Thymus (tissue), 11 donors: ENCODE results near the gene SNX7. TPM values are rescaled to one million over a fixed set of nuclear protein-coding genes. Genes with fewer than 3 reads are reported as not detected.

Experiments used
- DNase-seq, 9 donors: peaks; one replicate each; pipeline ENCODE4 v3.0.0-alpha.2; 2013; ENCODE audit warnings: low spot score in 9 of 9, low read depth in 6 of 9, missing footprints in 1 of 9
- H3K27ac ChIP-seq, 2 donors: one replicate each; pipeline ENCODE4 v1.5.1; 2013; ENCODE audit warnings: control low read depth in 1 of 2, low read depth in 1 of 2, low read length in 1 of 2, mild to moderate bottlenecking in 1 of 2, moderate library complexity in 1 of 2
- H3K27me3 ChIP-seq, 2 donors: one replicate each; pipeline ENCODE4 v1.5.1; 2013; ENCODE audit warnings: low read length in 1 of 2; ENCODE audit not compliant: control insufficient read depth in 2 of 2, insufficient read depth in 1 of 2
- H3K36me3 ChIP-seq, 2 donors: one replicate each; pipeline ENCODE4 v1.5.1; 2013; ENCODE audit warnings: low read length in 1 of 2, mild to moderate bottlenecking in 1 of 2, moderate library complexity in 1 of 2; ENCODE audit not compliant: control insufficient read depth in 2 of 2, insufficient read depth in 2 of 2
- H3K4me1 ChIP-seq, 2 donors: one replicate each; pipeline ENCODE4 v1.5.1; 2013; ENCODE audit warnings: low read length in 2 of 2; ENCODE audit not compliant: control insufficient read depth in 2 of 2, insufficient read depth in 2 of 2
- H3K4me3 ChIP-seq, 2 donors: one replicate each; pipeline ENCODE4 v1.5.1; 2013; ENCODE audit warnings: low read length in 2 of 2, control low read depth in 1 of 2, mild to moderate bottlenecking in 1 of 2
- H3K9me3 ChIP-seq, 2 donors: one replicate each; pipeline ENCODE4 v1.5.1; 2013; ENCODE audit warnings: low read length in 1 of 2, mild to moderate bottlenecking in 1 of 2; ENCODE audit not compliant: control insufficient read depth in 2 of 2, insufficient read depth in 1 of 2
- WGBS: extraction: QIAGEN DNeasy Blood & Tissue Kit; methylation state at CpG from one replicate; pipeline ENCODE4 v1.1.7; 2013; 5-methylcytosine and 5-hydroxymethylcytosine counted together
- polyA plus RNA-seq: library from polyadenylated mRNA; stranded (reverse); fragments of 200-250 nt; gene quantifications from one replicate; pipeline ENCODE4 v1.2.3, GENCODE V29; 2013
- total RNA-seq: library from RNA; stranded (reverse); fragments of 120-200 nt; gene quantifications from one replicate; pipeline ENCODE4 v1.2.4, GENCODE V29; 2013
- donor health status: healthy.

Gene SNX7
- total and polyA plus RNA-seq, 2 donors = 6.0 to 10.3 TPM

DNA sequence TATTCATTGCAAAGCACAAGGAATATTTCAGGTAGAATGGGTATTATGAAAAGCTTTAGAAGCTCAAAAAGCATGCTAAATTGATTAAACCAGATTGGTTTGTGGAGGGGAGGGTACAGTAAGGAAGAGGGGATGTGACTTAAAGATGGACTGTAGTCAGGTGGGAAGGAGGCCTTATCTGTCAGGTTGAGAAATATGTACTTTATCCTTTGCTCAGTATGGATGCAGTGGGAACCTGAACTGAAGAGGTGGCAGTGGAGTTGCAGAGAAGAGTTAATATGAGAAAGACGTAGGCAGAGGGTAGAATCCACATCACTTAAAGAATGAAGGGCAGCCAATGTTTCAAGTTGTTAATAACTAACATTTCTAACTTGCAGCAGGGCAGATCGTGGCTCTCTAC, 44.1 kb downstream of the SNX7 start:
- H3K4me1 ChIP-seq = no peaks in the 10 kb centered on the region
- no peak overlapping the region for H3K4me3 ChIP-seq
- 87% methylated on average over 2 of the region's 2 CpGs for WGBS
- no peaks in the 10 kb centered on the region for H3K9me3 ChIP-seq
- H3K36me3 ChIP-seq = no peaks in the 10 kb centered on the region
- no peak for DNase-seq
- no peak overlapping the region for H3K27ac ChIP-seq
- H3K27me3 ChIP-seq = no peaks in the 10 kb centered on the region

DNA sequence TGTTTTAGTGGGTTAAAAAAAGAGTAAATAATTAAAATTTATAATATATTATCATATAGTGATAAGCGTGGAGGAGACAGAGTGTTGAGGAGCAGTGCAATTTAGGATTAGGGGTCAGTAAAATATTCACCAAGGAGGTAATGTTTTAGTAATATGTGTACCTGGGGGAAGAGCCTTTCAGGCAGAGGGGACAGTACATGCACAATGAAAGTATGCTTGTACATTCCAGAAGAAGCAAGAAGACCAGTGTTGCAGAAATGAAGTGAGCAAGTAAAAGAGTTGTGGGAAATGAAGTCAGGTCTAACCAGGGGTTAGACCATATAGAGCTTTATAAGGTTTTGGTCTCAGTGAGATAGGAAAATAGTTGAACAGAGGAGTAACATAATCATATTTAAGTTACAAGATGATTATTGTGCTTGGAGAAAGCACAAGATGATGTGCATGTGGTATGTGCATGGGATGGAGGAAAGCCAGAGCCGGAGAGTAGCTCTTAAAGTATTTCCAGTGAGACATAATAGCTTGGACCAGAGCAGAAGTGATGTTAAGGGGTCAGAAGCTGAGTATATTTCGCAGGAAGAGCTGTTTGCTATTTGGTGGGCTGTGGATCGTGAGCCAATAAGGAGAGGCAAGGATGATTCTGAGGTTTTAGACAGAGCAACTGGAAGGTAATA, 44.8 kb downstream of the SNX7 start:
- WGBS = 90% methylated on average over 4 of the region's 4 CpGs
- no peaks in the 10 kb centered on the region for H3K4me1 ChIP-seq
- H3K36me3 ChIP-seq = no peaks in the 10 kb centered on the region
- no peak for DNase-seq
- no peaks in the 10 kb centered on the region for H3K27me3 ChIP-seq
- H3K9me3 ChIP-seq = no peaks in the 10 kb centered on the region
- H3K4me3 ChIP-seq = no peak overlapping the region
- H3K27ac ChIP-seq = no peak overlapping the region

DNA sequence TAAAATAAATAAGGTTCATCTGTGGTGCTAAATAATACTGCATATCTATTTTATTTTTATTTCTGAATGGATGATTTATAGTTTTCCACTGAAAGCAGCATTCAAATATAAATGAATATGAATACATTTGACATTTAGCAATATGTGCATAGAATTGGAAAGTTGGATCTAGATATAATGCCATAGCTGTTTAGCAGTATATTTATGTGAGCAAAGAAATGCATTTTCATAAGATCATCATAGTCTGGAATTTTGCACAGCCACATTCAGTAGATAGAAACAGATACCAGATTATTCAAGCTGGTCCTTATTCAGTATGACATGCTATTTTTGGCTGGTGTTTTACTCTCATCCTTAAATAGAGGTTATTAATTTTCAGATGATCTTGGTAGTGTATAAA, 46.0 kb downstream of the SNX7 start:
- no peak overlapping the region for H3K27ac ChIP-seq

DNA sequence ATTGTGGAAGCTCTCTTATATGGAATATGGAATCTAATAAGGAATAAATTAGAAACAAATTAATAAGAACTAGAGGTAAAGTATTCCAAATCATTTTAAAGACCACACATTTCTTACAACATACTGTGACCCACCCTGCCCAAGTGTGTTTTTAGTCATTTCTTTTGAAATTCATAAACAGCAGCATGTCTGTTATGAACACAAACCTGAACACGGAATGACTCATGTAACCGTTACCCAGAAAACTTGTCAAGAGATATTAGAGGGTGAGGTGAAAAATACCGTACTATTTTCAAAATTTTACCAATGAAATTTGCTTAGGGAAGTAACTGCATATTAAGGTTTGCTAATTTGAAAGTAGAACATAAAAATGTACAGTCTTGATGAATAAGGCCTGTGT, 48.4 kb downstream of the SNX7 start:
- H3K9me3 ChIP-seq = no peaks in the 10 kb centered on the region
- no peaks in the 10 kb centered on the region for H3K27me3 ChIP-seq
- no peaks in the 10 kb centered on the region for H3K4me1 ChIP-seq
- no peak for DNase-seq
- no peak overlapping the region for H3K27ac ChIP-seq
- 97% methylated on average over 3 of the region's 3 CpGs for WGBS
- no peaks in the 10 kb centered on the region for H3K36me3 ChIP-seq
- H3K4me3 ChIP-seq = no peak overlapping the region

More for the DNA sequence above, 46.0 kb downstream of the SNX7 start:
- Histone ChIP-seq H3K27me3 (no peaks in the 10 kb centered on the region), H3K36me3 (no peaks in the 10 kb centered on the region), H3K4me1 (no peaks in the 10 kb centered on the region), H3K4me3 (no peak overlapping the region), H3K9me3 (no peaks in the 10 kb centered on the region)
- DNase-seq = no peak

DNA sequence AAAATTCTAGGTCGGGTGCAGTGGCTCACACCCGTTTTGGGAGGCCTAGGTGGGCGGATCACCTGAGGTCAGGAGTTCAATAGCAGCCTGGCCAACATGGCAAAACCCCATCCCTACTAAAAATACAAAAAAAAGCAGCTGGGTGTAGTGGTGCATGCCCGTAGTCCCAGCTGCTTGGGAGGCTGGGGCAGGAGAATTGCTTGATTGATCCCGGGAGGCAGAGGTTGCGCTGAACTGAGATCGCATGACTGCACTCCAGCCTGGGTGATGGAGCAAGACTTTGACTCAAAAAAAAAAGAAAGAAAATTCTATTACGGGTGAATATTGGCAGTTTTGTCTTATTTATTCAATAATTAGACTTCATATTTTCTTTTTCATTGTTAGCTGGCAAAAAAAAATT, 62.1 kb downstream of the SNX7 start:
- H3K27me3 ChIP-seq = no peaks in the 10 kb centered on the region
- DNase-seq = no peak
- no peak overlapping the region for H3K4me3 ChIP-seq
- 97% methylated on average over 8 of the region's 8 CpGs for WGBS
- no peaks in the 10 kb centered on the region for H3K4me1 ChIP-seq
- no peak overlapping the region for H3K27ac ChIP-seq
- no peaks in the 10 kb centered on the region for H3K36me3 ChIP-seq
- H3K9me3 ChIP-seq = no peaks in the 10 kb centered on the region

DNA sequence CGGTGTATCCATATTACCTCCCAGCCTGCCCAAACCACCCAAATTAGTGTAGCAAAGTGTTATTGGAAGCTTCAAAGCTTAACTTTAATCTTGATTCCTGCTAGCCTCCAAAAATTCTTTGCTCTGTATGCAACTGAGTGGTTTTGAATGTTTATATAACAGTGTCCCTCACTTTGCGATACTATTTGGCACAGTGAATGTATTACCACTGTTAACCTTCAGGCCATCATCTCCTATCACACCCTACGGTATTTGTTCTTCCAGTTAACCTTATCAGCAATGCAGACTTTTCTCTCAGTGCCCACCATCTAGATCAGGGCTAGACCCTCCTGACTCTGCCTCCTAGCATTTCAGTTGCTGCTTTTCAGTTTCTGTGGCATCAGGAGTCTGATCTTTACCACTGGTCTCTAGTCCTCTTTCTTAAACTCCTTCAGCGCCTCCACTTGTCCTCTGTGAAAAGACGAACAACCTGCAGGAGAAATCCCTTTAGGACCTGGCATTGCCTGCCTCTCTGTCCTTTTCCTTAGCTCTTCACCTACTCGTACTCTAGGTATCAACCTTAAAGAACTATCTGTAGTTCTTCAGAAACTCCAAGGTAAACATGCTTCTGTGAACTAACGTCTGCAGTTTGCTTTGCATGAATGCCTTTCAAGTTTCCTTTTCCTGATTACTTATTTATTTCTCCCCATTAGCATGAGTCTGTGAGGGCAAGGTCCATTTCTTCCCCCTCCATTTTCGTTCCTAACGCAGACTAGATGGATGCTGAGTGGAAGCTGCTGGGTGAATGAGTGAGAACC, 71.7 kb downstream of the SNX7 start:
- Histone ChIP-seq H3K4me1 (no peaks in the 10 kb centered on the region), H3K4me3 (no peak overlapping the region), H3K27me3 (no peaks in the 10 kb centered on the region), H3K9me3 (no peaks in the 10 kb centered on the region), H3K27ac (no peak overlapping the region), H3K36me3 (no peaks in the 10 kb centered on the region)
- WGBS = 95% methylated on average over 9 of the region's 9 CpGs
- DNase-seq = no peak

DNA sequence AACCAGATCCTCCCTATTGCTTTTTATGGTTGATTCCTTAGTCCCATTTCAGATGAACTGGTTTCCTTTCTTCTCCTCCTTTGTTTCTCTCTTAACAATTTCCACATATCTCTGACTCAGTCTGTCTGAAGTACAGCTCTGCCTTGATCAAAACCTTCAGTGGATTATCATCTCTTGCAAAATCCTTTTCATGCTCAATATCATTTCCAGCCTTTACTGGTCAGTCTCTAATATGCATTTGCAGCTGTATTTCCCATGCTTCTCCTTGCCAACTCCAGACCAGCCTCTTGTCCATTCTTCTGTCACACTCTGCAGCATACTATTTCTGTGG, 72.2 kb downstream of the SNX7 start:
- DNase-seq = no peak
- Histone ChIP-seq H3K27ac (no peak overlapping the region), H3K4me1 (no peaks in the 10 kb centered on the region), H3K27me3 (no peaks in the 10 kb centered on the region), H3K9me3 (no peaks in the 10 kb centered on the region), H3K4me3 (no peak overlapping the region), H3K36me3 (no peaks in the 10 kb centered on the region)

DNA sequence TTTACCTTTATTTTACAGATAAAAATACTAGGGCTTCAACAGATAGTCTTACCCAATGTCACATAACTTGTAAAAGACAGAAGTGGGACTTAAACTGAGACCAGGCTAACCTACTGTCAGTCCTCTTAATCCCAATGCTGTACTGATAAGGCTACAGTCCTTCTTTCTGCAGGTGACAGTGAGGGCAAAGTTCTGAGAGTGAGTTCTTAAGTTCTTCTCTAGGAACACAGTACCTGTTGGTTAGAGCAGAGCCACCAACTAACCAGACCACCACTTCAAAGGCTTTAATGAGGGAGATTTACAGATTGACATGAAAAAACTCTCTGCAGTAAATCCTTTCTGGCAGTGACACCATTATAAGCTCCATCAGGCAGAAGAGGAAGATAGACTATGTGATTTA, 74.2 kb downstream of the SNX7 start:
- no peak overlapping the region for H3K4me3 ChIP-seq

DNA sequence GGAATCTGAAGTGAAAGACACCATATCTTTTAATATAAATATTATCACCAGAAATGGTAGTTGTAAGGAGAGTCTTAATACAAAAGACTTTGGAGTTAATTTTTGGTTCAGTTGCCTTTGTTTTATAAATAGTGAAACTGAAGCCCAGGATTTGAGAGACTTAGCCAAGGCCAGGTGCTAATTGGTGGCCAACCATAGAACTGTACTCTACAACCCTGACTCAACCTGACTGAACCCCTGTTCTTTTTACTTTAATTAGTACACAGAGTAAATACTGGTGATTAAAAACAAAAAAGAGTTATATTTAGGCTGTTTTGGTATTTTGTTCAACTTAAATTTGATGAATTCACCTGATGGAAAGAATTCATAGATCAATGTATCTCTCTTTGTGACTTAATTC, 76.3 kb downstream of the SNX7 start:
- no peaks in the 10 kb centered on the region for H3K36me3 ChIP-seq
- no peaks in the 10 kb centered on the region for H3K9me3 ChIP-seq
- H3K4me1 ChIP-seq = no peaks in the 10 kb centered on the region
- no peak overlapping the region for H3K4me3 ChIP-seq
- no peak for DNase-seq
- H3K27me3 ChIP-seq = no peaks in the 10 kb centered on the region
- H3K27ac ChIP-seq = no peak overlapping the region

More for the DNA sequence above, 74.2 kb downstream of the SNX7 start:
- Histone ChIP-seq H3K27ac (no peak overlapping the region), H3K27me3 (no peaks in the 10 kb centered on the region), H3K9me3 (no peaks in the 10 kb centered on the region), H3K4me1 (no peaks in the 10 kb centered on the region), H3K36me3 (no peaks in the 10 kb centered on the region)
- DNase-seq = no peak
